ENCODE results near the gene P3R3URF. TPM values are rescaled to one million over a fixed set of nuclear protein-coding genes. Genes with fewer than 3 reads are reported as not detected.
A peak's percentile ranks its signal among the peaks of the same experiment; 100 is the strongest.

P3R3URF gene
- total and polyA plus RNA-seq, 9 of the 15 experiments (the other 6 are each of a cell fraction or from before 2014, with no cell fraction given): not detected

DNA sequence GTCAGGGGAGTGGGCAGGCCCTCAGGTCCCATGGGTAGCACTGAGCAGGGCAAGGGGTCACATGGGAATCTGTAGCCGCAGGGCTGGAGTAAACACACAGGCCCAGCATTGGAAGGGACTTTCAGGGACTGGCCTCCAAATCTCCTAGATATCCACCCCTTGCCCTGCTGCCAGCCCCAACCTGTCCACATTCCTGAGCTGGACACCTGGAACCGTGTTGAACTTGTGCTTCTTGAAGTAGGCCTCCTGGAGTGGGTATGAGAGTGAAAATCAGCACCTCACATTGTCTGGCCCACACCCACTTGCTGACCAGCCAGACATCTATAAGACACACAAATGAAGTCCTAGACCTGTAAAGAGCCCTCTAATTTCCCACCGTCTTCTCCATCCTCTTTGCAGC is 14.3 kb upstream of the P3R3URF start:
- no peaks in the 10 kb centered on the region for H3K79me2 ChIP-seq (ENCODE audit: control insufficient read depth, insufficient read depth, low read length)
- FAIRE-seq (no peak), DNase-seq (ENCODE audit: extremely low read depth in 1 of 4, low spot score in 3 of 4) (no peak), ATAC-seq (no peak)
- no peak overlapping the region for H3K4me3 ChIP-seq
- H3K9me3 ChIP-seq (replicated peaks; ENCODE audit: control insufficient read depth, insufficient read depth, low read depth, low read length): no peaks in the 10 kb centered on the region
- peak overlapping the region in 1 of 2 experiments; percentile 67; a peak in 1 of 4 replicates for H3K9ac ChIP-seq (ENCODE audit: insufficient read depth in 1 of 2, low read depth in 2 of 2, low read length in 2 of 2)
- H3K27ac ChIP-seq (ENCODE audit: extremely low read depth, low read depth, low read length): no peak overlapping the region
- H3K4me1 ChIP-seq (replicated peaks in 1 of 2; ENCODE audit: control insufficient read depth in 2 of 2, insufficient read depth in 2 of 2, low read length in 2 of 2): peaks cover 2 to 3% of the 10 kb centered on the region in 2 experiments; a peak in 3 of 5 replicates
- BruUV-seq (replicated peaks): no TSS peak
- H2AFZ ChIP-seq (ENCODE audit: low read depth, low read length): no peak overlapping the region
- H4K20me1 ChIP-seq (replicated peaks; ENCODE audit: control insufficient read depth, insufficient read depth, low read length): no peaks in the 10 kb centered on the region; the same call in 1 of the 2 replicates
- 74% methylated on average over 3 of the region's 3 CpGs for WGBS (ENCODE audit: insufficient coverage, low coverage, missing lambda C conversion rate)
- H3K9me1 ChIP-seq (ENCODE audit: control insufficient read depth, insufficient read depth, low read length): no peaks in the 10 kb centered on the region
- TF ChIP-seq MEIS2 (IDR thresholded peaks at IDR 0.05; ENCODE audit: partially characterized antibody) (no peak), ZNF668 (CRISPR knock-in tag; IDR thresholded peaks at IDR 0.05) (no peak)
- TF ChIP-seq, protein P1, sequence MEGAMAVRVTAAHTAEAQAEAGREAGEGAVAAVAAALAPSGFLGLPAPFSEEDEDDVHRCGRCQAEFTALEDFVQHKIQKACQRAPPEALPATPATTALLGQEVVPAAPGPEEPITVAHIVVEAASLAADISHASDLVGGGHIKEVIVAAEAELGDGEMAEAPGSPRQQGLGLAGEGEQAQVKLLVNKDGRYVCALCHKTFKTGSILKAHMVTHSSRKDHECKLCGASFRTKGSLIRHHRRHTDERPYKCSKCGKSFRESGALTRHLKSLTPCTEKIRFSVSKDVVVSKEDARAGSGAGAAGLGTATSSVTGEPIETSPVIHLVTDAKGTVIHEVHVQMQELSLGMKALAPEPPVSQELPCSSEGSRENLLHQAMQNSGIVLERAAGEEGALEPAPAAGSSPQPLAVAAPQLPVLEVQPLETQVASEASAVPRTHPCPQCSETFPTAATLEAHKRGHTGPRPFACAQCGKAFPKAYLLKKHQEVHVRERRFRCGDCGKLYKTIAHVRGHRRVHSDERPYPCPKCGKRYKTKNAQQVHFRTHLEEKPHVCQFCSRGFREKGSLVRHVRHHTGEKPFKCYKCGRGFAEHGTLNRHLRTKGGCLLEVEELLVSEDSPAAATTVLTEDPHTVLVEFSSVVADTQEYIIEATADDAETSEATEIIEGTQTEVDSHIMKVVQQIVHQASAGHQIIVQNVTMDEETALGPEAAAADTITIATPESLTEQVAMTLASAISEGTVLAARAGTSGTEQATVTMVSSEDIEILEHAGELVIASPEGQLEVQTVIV (CRISPR knock-in tag; IDR thresholded peaks at IDR 0.05; ENCODE audit: borderline replicate concordance): no peak
- TF ChIP-seq, protein P2, sequence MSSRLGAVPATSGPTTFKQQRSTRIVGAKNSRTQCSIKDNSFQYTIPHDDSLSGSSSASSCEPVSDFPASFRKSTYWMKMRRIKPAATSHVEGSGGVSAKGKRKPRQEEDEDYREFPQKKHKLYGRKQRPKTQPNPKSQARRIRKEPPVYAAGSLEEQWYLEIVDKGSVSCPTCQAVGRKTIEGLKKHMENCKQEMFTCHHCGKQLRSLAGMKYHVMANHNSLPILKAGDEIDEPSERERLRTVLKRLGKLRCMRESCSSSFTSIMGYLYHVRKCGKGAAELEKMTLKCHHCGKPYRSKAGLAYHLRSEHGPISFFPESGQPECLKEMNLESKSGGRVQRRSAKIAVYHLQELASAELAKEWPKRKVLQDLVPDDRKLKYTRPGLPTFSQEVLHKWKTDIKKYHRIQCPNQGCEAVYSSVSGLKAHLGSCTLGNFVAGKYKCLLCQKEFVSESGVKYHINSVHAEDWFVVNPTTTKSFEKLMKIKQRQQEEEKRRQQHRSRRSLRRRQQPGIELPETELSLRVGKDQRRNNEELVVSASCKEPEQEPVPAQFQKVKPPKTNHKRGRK (tag; IDR thresholded peaks at IDR 0.05): no peak
- intact Hi-C loops (cut with micrococcal nuclease): no loop called here
- no peaks in the 10 kb centered on the region for H3K27me3 ChIP-seq (ENCODE audit: control insufficient read depth in 2 of 2, insufficient read depth in 2 of 2, low read length in 2 of 2)
- in situ Hi-C loops (cut with MboI): loop anchor here (25.0 kb wide), 1 partner anchor 553 kb away; no protein-coding TSS in a partner anchor
- ChIA-PET POLR2A (interaction anchor here (0.6 to 1.0 kb wide), 3 partner anchors 8 to 30 kb away, joined by 3 to 4 read pairs (median 3); no protein-coding TSS in a partner anchor), CTCF (ENCODE audit: low intra/inter-chr PET ratio) (interaction anchor here (0.6 kb wide), 1 partner anchor 150 kb away, joined by 5 read pairs; no protein-coding TSS in a partner anchor)
- peaks cover 71% of the 10 kb centered on the region for H3K36me3 ChIP-seq (ENCODE audit: control insufficient read depth, insufficient read depth, low read length)
- no peak overlapping the region for H3K4me2 ChIP-seq (ENCODE audit: insufficient read depth, low read length)
